HG02885 (cell line): ENCODE results near the gene RFX2.
"Not testable (repeated sequence)": the region's sequence is repeated elsewhere in the genome, so short reads cannot be mapped to it uniquely, and the experiment has no call there.

ENCODE experiments used
- ATAC-seq: cut with Tn5 transposase; IDR thresholded peaks from one replicate; pipeline ENCODE4 v1.9.1; 2021; ENCODE audit warnings: mild to moderate bottlenecking; ENCODE audit not compliant: unreplicated experiment, poor library complexity

Gene RFX2

DNA sequence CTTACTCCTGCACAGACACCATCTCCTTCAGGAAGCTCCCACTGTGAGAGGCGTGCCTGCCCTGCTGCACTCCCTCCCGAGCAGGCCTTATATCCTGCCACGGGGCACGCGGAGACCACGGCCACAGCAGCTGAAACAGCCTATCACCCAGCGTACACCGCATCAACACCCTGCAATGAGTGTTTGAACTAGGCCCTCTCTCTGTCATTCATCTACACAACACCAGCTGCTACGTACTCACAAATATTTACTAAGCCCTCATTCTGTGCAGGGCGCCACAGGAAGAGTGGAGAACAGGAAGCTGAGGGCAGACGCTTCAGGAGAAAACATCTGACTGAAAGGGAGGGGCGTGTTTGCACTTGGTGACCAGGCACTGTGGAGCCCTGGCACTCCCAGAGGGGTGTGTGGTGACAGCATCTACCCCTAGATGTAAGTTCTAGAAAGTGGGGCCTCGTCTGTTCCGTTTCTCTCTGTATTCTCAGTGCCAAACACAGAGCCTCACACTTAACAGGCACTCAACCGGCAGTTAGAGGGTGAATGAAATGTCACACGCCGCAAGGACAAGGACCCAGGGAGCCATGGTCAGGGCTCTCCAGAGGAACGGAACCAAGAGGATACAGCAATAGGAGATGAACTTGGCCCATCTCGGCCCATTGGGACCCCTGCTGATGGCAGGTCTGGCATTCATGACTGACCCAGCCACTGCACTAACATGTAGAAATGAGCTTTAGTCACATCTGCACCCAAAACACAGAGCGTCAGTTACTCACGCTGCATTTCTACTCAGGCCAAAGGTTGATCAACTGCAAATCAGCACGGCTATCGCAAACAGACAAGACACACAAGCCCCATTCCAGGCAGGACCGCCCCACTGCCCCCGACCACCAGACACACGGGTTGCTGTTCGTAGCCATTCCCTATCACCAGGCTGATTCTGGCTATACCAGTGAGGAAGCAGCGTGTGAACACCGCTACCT is 148.0 kb downstream of the RFX2 start:
- no peak for ATAC-seq

GRCh38 chr19:5961641-5961968 is 148.7 kb downstream of the RFX2 start:
- ATAC-seq = not testable (repeated sequence)

GRCh38 chr19:5960005-5961001 is 150.0 kb downstream of the RFX2 start:
- ATAC-seq = no peak

GRCh38 chr19:5959260-5960004 is 150.9 kb downstream of the RFX2 start:
- ATAC-seq = no peak

GRCh38 chr19:5958851-5959122 is 151.5 kb downstream of the RFX2 start:
- no peak for ATAC-seq

GRCh38 chr19:5958074-5958850 is 152.0 kb downstream of the RFX2 start:
- no peak for ATAC-seq

DNA sequence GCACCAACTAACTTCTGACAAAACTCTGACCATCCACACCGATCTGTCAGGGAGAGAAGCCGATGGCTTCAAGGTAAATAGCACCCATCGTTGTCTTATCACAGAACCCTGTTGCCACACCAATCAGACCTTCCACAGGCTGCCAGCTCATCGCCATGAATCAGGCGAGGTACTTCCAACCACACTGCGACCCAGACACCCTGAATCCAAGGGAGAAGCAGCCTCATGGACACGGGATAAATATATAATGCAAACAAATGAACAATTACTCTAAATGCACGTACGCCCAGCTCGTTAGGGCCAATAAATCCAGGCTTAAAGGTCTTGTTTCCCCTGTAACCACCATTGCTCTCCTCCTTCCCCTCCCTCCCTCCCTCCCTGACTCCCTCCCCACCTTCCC is 153.1 kb downstream of the RFX2 start:
- ATAC-seq = no peak

- ATAC-seq = no peak
Measured at GRCh38 chr19:5956728-5957127, 153.6 kb downstream of the RFX2 start.

DNA sequence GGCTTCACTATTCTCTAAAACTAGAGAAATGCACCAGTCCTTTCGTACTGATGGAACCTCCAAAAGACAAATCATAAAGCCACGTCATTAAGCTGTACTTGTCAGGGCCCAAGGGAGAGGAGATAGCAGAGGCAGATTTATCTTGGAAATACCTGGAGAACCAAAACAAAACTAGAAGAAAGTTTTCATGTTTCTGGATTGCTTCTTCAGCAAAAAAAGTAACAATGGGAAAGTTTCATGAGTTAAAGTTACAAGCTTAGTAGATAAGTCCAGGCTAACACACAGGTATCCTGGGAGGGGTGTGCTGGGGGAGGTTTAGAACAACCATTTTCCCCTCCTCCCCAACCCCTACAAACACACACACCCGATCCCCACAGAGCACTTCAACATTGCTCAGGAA is 154.0 kb downstream of the RFX2 start:
- no peak for ATAC-seq

GRCh38 chr19:5955636-5955935 is 154.7 kb downstream of the RFX2 start:
- ATAC-seq = no peak

- no peak for ATAC-seq
Measured at GRCh38 chr19:5954293-5954692, 156.0 kb downstream of the RFX2 start.

- ATAC-seq = no peak
Measured at GRCh38 chr19:5953680-5954213, 156.6 kb downstream of the RFX2 start.

DNA sequence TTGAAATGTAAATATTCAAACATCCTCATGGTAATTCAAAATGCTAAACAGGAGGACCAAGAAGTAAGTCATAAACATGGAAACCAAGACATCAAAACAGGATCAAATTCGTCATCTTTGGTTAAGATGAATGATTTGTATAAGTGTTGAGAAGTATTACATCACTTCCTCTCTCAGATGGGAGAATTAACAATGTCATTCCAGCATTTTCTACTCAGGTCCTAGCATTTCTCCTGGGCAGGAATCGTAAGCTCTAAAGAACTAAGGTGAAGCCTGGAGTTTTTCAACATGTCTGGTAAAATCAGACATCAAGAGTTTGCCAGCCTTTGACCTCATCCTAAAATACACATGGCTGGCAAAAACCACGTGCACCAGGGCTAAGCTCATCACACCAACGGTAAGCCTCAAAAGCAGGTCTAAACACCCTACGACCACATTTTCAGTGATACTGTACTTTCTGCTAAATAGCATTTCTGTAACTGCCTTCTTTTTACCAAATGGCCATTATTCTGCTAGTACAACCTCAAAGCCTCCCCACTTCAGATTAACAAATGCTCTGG is 157.2 kb downstream of the RFX2 start:
- no peak for ATAC-seq

- ATAC-seq = no peak
Measured at GRCh38 chr19:5952193-5953029, 157.9 kb downstream of the RFX2 start.

GRCh38 chr19:5951338-5951861 is 158.9 kb downstream of the RFX2 start:
- ATAC-seq = no peak

DNA sequence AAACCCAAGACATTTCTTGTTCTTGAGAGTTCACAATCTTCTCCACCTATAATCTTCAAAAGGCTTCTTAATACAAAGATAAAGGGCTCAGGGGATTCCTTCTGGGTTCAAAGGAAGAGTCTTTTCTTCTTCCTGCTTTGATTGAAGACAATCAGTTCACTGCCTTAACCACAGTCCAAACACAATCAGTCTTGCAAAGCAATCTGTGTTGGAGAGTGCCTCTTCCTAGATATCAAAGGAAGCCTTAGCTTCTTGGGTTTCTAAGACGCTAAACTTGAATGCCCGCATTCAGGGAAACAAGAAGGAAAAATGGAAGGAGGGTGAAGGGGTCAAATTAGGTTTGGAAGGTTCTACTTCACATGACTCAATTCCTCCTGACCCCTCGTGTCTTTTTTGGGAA is 159.6 kb downstream of the RFX2 start:
- no peak for ATAC-seq

GRCh38 chr19:5949792-5950305 is 160.5 kb downstream of the RFX2 start:
- ATAC-seq = no peak
